Kidney (tissue), 14 donors: ENCODE results near the gene FAM181A. TPM values are rescaled to one million over a fixed set of nuclear protein-coding genes. Genes with fewer than 3 reads are reported as not detected.
A peak's percentile ranks its signal among the peaks of the same experiment; 100 is the strongest.

ENCODE experiments used
- DNase-seq, 5 donors: peaks; one replicate each; pipeline ENCODE4 v3.0.0-alpha.2; 2013 to 2020
- FAIRE-seq: peaks from 2 replicates; lab custom pipeline; 2012; peaks lifted over from hg19 to GRCh38; lab: Jason Lieb, UNC
- H3K27ac ChIP-seq, 2 donors: one replicate each; pipeline ENCODE4 v1.7.0; 2013; ENCODE audit warnings: low read depth in 2 of 2, low read length in 2 of 2, inconsistent platforms in 1 of 2
- H3K27me3 ChIP-seq: one replicate; pipeline ENCODE4 v1.7.1; 2013; ENCODE audit warnings: low read length, inconsistent platforms; ENCODE audit not compliant: control insufficient read depth, insufficient read depth
- H3K36me3 ChIP-seq, 3 donors: one replicate each; pipeline versions ENCODE4 v1.7.0 to v1.7.1; 2013; ENCODE audit warnings: low read length in 3 of 3, control low read depth in 1 of 3, inconsistent platforms in 1 of 3; ENCODE audit not compliant: insufficient read depth in 3 of 3, control insufficient read depth in 2 of 3
- H3K4me1 ChIP-seq, 3 donors: one replicate each; pipeline versions ENCODE4 v1.7.0 to v1.7.1; 2013; ENCODE audit warnings: low read length in 3 of 3, inconsistent platforms in 1 of 3, low read depth in 1 of 3; ENCODE audit not compliant: control insufficient read depth in 2 of 3, insufficient read depth in 2 of 3
- H3K4me3 ChIP-seq, 3 donors: one replicate each; pipeline versions ENCODE4 v1.7.0 to v1.8.1; 2013; ENCODE audit warnings: low read length in 3 of 3, control low read depth in 1 of 3, inconsistent platforms in 1 of 3
- H3K9ac ChIP-seq, 3 donors: one replicate each; pipeline versions ENCODE4 v1.7.0 to v1.7.1; 2013; ENCODE audit warnings: low read length in 3 of 3, control low read depth in 1 of 3, inconsistent platforms in 1 of 3
- H3K9me3 ChIP-seq, 3 donors: one replicate each; pipeline versions ENCODE4 v1.7.0 to v1.7.1; 2013; ENCODE audit warnings: low read length in 3 of 3, control low read depth in 1 of 3, inconsistent platforms in 1 of 3; ENCODE audit not compliant: control insufficient read depth in 2 of 3, insufficient read depth in 1 of 3
- CTCF ChIP-seq: IDR thresholded peaks from 3 replicates; pipeline ENCODE4 v1.5.1; 2012; ENCODE audit warnings: mild to moderate bottlenecking, moderate library complexity, borderline replicate concordance; ENCODE audit not compliant: insufficient read depth; ENCODE audit errors: extremely low read depth
- intact Hi-C: fragments of 100-400 bp; cut with DNase I; formaldehyde crosslinking; loops from one replicate; pipeline ENCODE4 v1.11.1; 2022
- polyA plus RNA-seq: library from polyadenylated mRNA; stranded (reverse); fragments of 350-450 nt; fragmentation: Illumina TruSeq; extraction: RNeasy Lipid Tissue Mini Kit (QIAGEN cat#74804); gene quantifications from one replicate; pipeline ENCODE4 v1.2.3, GENCODE V29; 2014; ENCODE audit warnings: low read depth, low replicate concordance; ENCODE audit not compliant: insufficient read depth
- total RNA-seq: library from RNA; stranded (reverse); fragmentation: NEBNext Ultra II Directional; extraction: Animal tissue kit (Norgen Biotek cat#: 25700); gene quantifications from one replicate; pipeline ENCODE4 v1.2.1, GENCODE V29; 2021
- donor health status: control.
- donor health status: control.
- donor health status: control.
- donor health status: control.
- donor health status: control.
- donor health status: DM: yes; HTN: yes; CAD: no.
- donor health status: Normal renal cell carcinoma (clear cell type).

The FAM181A gene
- total and polyA plus RNA-seq, 2 donors from 2014 or later, result not detected

DNA sequence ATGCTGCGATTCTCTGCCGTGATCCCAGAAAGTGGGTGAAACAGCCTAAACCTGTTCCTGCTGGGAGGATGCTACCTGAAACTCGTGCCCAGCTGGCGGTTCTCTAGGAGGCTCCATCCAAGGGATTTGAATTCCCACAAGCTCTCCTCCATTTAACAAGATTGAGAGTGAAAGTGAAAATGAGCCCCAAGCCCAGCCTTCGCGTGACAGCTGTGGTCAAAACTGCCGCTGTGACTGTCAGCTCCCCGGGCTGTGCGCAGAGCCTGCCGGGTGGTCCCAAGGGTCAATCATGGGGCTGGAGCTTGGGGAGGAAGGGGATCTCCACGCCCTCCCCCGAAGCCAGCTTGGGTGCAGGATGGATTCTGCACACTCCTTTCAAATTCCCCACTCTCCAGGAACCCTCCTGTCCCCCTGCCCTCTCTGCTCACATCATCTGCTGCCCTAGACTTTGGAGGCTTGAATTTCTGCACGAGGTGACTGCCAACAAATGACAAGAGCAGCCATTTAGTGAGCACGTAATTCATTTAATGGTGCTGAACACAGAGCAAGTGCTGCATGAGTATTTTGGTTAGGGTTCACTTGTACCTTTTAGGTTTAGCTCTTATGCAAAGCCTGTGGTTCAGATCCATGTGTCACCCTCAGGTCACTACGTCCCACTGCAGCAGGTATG, 44.0 kb downstream of the FAM181A start:
- TF ChIP-seq CTCF, result no peak
- H3K9me3 ChIP-seq, result no peaks in the 10 kb centered on the region
- intact Hi-C loops, result no loop called here
- FAIRE-seq (no peak), DNase-seq (peak in 3 of 5 donors; percentile 21 to 50 (median 47))
- no peaks in the 10 kb centered on the region for H3K27me3 ChIP-seq
- H3K36me3 ChIP-seq, result no peaks in the 10 kb centered on the region
- H3K4me3 ChIP-seq, result peak overlapping the region in 2 of 3 donors; percentile 53 to 59
- no peak overlapping the region for H3K27ac ChIP-seq
- peaks cover 0 to 9% (median 0%) of the 10 kb centered on the region in 3 donors for H3K4me1 ChIP-seq
- H3K9ac ChIP-seq, result no peak overlapping the region

DNA sequence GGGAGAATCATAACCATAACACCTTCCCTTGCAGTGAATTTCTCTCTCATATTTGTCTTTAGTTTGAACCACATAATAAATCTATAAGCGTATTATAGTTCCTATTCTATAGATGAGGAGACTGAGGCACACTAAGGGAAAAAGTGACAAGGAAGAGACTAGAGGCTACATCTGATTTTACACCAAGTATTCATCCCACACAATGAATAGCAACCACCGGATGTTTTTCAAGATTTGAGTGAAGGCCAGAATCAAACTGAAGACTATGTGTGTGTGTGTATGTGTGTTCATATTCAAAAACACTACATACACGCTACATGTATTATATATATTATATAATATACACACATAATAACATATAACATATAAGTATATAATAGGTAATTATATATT, 44.5 kb downstream of the FAM181A start:
- Histone ChIP-seq H3K4me3 (no peak overlapping the region), H3K27me3 (no peaks in the 10 kb centered on the region), H3K36me3 (no peaks in the 10 kb centered on the region), H3K9me3 (no peaks in the 10 kb centered on the region), H3K4me1 (peaks cover 0 to 9% (median 0%) of the 10 kb centered on the region in 3 donors), H3K9ac (no peak overlapping the region), H3K27ac (no peak overlapping the region)
- no peak for DNase-seq
- TF ChIP-seq CTCF, result no peak
- no peak for FAIRE-seq
- intact Hi-C loops, result no loop called here

DNA sequence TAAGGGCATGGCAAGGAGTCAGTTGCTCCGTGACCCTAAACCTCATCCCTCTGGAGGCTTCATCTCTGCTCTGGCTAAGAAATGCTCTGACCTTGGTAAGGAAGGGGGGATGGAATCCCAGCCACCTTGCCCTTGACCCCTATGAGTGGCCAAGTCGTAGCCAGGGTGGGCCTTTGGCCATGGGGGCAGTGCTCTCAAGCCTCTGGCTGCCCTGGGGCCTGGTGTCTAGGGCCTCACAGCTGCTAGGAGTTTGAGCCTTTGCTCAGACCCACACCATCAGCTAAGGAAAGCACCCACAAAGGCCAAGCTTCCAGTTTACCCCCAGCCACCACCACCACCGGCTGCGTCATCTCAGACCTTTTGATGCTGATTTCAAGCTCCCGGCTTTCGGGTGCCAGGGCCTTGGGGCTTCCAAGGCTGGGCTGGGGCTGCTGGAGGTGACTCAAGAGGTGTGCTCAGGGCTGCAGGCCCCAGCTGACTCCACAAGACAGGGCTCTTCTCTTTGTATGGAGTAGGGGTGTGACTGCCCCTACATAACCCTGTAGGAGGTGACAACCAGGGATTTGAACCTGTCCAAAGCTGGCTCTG, 45.6 kb downstream of the FAM181A start:
- H3K36me3 ChIP-seq, result no peaks in the 10 kb centered on the region
- TF ChIP-seq CTCF, result no peak
- DNase-seq (no peak), FAIRE-seq (no peak)
- H3K4me1 ChIP-seq, result peaks cover 0 to 7% (median 0%) of the 10 kb centered on the region in 3 donors
- H3K4me3 ChIP-seq, result no peak overlapping the region
- H3K27ac ChIP-seq, result no peak overlapping the region
- no peaks in the 10 kb centered on the region for H3K27me3 ChIP-seq
- H3K9me3 ChIP-seq, result no peaks in the 10 kb centered on the region
- intact Hi-C loops, result no loop called here
- no peak overlapping the region for H3K9ac ChIP-seq
